GM23248 (cell line): ENCODE results near the gene KRTAP13-1.

Experiments used
- EZH2 ChIP-seq: fragments of 200-600 bp; sonication (generic); IDR thresholded peaks from 2 replicates; pipeline ENCODE4 v1.6.1; 2018; ENCODE audit warnings: antibody characterized with exemption, mild to moderate bottlenecking; ENCODE audit not compliant: insufficient read depth, poor library complexity, severe bottlenecking
- EZH2phosphoT487 ChIP-seq: fragments of 200-600 bp; sonication (generic); IDR thresholded peaks from 2 replicates; pipeline ENCODE4 v1.6.1; 2018; ENCODE audit warnings: antibody characterized with exemption, moderate library complexity, mild to moderate bottlenecking, low read depth; ENCODE audit not compliant: insufficient read depth

GRCh38 chr21:30349572-30349971 lies 46.3 kb upstream of the KRTAP13-1 start:
- TF ChIP-seq EZH2, result no peak
- no peak for TF ChIP-seq EZH2phosphoT487
